Heart left ventricle (tissue), 13 donors: ENCODE data around the gene CNGA2.

ENCODE experiments used
- CTCF ChIP-seq, 12 donors: fragments of 200-600 bp; sonication (generic) in 4 of 12; IDR thresholded peaks; one replicate each; pipeline versions ENCODE4 v1.5.0 to v1.8.0; 2018 to 2022; ENCODE audit warnings: antibody characterized with exemption in 12 of 12, mild to moderate bottlenecking in 5 of 12
- POLR2A ChIP-seq, 2 donors: fragments of 450-650 bp; IDR thresholded peaks; one replicate each; pipeline ENCODE4 v1.6.1; 2017; ENCODE audit warnings: antibody characterized with exemption in 2 of 2, mild to moderate bottlenecking in 2 of 2, moderate library complexity in 2 of 2
- donor health status: ischemic (EF 13 %, LVEDD 7.1; RV severe dilation, severe dysfunction).
- donor health status: DM: no; HTN: yes; CAD: no.
- donor health status: DM: no; HTN: no; CAD: no.
- donor health status: ischemic (EF 25% LVEDD 6.9; RV normal size, moderate dysfunction).
- donor health status: ischemic (EF 25% LVEDD 5.7; RV mildly dilated, moderate dysfunction).
- donor health status: ischemic (EF 35%, LVEDD 5.7; RV mildly dilated, moderate dysfunction).
- donor health status: nonischemic (EF 11% LVEDD 7.7; RV severe dilation, severe dysfunction).
- donor health status: DM: yes; HTN: yes; CAD: no.
- donor health status: PGD.
- donor health status: ischemic (EF 29% LVEDD 5.4; RV normal size, mild dysfunction).
- donor health status: nonischemic (EF 23%, LVEDD 6.1; RV moderate dilation, normal function).

DNA sequence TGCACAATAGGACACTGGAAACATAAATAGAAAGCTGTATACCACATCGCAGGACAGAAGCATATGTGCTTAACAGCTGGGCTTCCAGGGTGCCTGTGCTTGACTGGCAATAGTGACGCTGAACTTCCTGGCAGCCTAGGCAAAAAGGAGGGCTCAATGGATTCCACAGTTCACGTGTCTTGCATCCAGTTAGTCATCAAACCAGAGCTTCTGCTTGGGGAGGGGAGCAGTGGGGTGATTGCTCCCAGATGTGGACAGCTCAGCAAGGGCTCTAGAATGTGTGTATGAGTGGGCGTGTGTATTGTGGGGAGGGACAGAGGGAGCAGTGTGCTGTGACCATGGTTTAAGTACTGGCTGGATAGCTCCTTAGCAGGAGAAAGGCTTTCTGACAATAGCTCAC, 37.0 kb upstream of the CNGA2 start:
- no peak for TF ChIP-seq POLR2A (IDR thresholded peaks at IDR 0.05)
- no peak for TF ChIP-seq CTCF (IDR thresholded peaks at IDR 0.05)
